K562 (cell line): ENCODE measurements around the gene NKX1-2.

Experiments
- CBX2 ChIP-seq: fragments of 200-600 bp; sonication (generic); IDR thresholded peaks from one replicate; pipeline ENCODE4 v1.6.1; 2012; ENCODE audit warnings: mild to moderate bottlenecking, low read length, inconsistent platforms; ENCODE audit not compliant: insufficient read depth, poor library complexity, severe bottlenecking
- EP300 ChIP-seq: IDR thresholded peaks from 2 replicates; pipeline ENCODE4 v1.6.1; 2012; ENCODE audit warnings: low read length, improper control_type of control experiment
- FOXM1 ChIP-seq, 2 experiments: fragments of 450-650 bp in 1 of 2; sonication (generic) in 1 of 2; formaldehyde crosslinking in 1 of 2; IDR thresholded peaks; 2 replicates each; pipeline versions ENCODE4 v1.6.1 to v1.9.0; 2017 to 2022; ENCODE audit warnings: low read depth in 2 of 2, mild to moderate bottlenecking in 2 of 2, missing genetic modification reagents in 1 of 2, moderate library complexity in 1 of 2
- JUND ChIP-seq, 2 experiments: IDR thresholded peaks; 2 replicates in 1 of 2; 3 replicates in 1 of 2; pipeline ENCODE4 v1.6.1; 2011; ENCODE audit warnings: borderline replicate concordance in 2 of 2, low read depth in 2 of 2, low read length in 2 of 2, improper control_type of control experiment in 1 of 2, missing biosample characterization in 1 of 2, missing genetic modification characterization in 1 of 2, missing genetic modification reagents in 1 of 2
- MYC ChIP-seq, 2 experiments: fragments of 250-450 bp in 1 of 2; sonication (Bioruptor Pico) in 1 of 2; IDR thresholded peaks; 2 replicates each; pipeline versions ENCODE4 v1.5.1 to v1.6.1; 2012 to 2021; ENCODE audit warnings: low read depth in 2 of 2, borderline replicate concordance in 1 of 2, improper control_type of control experiment in 1 of 2, low read length in 1 of 2, mild to moderate bottlenecking in 1 of 2, moderate library complexity in 1 of 2
- NR4A1 ChIP-seq, 2 experiments: fragments of 250-450 bp in 1 of 2; fragments of 450-650 bp in 1 of 2; sonication (Bioruptor Pico) in 1 of 2; IDR thresholded peaks; 2 replicates each; pipeline versions ENCODE4 v1.4.0 to v1.6.1; 2016 to 2020; ENCODE audit warnings: mild to moderate bottlenecking in 2 of 2, missing compliant biosample characterization in 1 of 2, missing genetic modification characterization in 1 of 2, moderate library complexity in 1 of 2
- PCBP2 ChIP-seq: fragments of 200-400 bp; formaldehyde crosslinking; IDR thresholded peaks from 2 replicates; pipeline ENCODE4 v1.6.1; 2018; ENCODE audit warnings: low read length, low read depth, mild to moderate bottlenecking, moderate library complexity; ENCODE audit not compliant: poor library complexity, severe bottlenecking
- RBM15 ChIP-seq: fragments of 200-400 bp; formaldehyde crosslinking; IDR thresholded peaks from 2 replicates; pipeline ENCODE4 v1.6.1; 2018; ENCODE audit warnings: mild to moderate bottlenecking, low read length, moderate library complexity; ENCODE audit not compliant: insufficient read depth
- SIN3A ChIP-seq, 2 experiments: fragments of 150-350 bp in 1 of 2; IDR thresholded peaks; 2 replicates each; pipeline ENCODE4 v1.6.1; 2011 to 2016; ENCODE audit warnings: borderline replicate concordance in 2 of 2, low read depth in 2 of 2, low read length in 2 of 2, mild to moderate bottlenecking in 2 of 2, moderate library complexity in 2 of 2; ENCODE audit not compliant: control insufficient read depth in 1 of 2
- TF ChIP-seq, protein P1 (sequence below), 2 experiments: fragments of 450-650 bp in 1 of 2; sonication (generic) in 1 of 2; formaldehyde crosslinking in 1 of 2; IDR thresholded peaks; 2 replicates each; pipeline versions ENCODE4 v1.7.1 to v1.9.0; 2016 to 2022; ENCODE audit warnings: inconsistent platforms in 1 of 2, mild to moderate bottlenecking in 1 of 2, missing genetic modification reagents in 1 of 2
- TF ChIP-seq, protein P2 (sequence below), 3 experiments: IDR thresholded peaks in 2 of 3; conservative IDR thresholded peaks in 1 of 3; 2 replicates each; pipeline ENCODE4 v1.5.1; 2011 to 2012; ENCODE audit warnings: low read length in 3 of 3, mild to moderate bottlenecking in 3 of 3, control low read depth in 2 of 3, improper control_type of control experiment in 1 of 3, inconsistent platforms in 1 of 3, low read depth in 1 of 3, mixed read lengths in 1 of 3, moderate library complexity in 1 of 3; ENCODE audit not compliant: insufficient read depth in 2 of 3
- TF ChIP-seq, protein P3 (sequence below): sonication (generic); formaldehyde crosslinking; IDR thresholded peaks from 2 replicates; pipeline ENCODE4 v1.8.1; 2022; ENCODE audit warnings: missing genetic modification reagents
- TF ChIP-seq, protein P4 (sequence below): fragments of 450-650 bp; conservative IDR thresholded peaks from 2 replicates; pipeline ENCODE4 v1.6.1; 2016; ENCODE audit warnings: missing genetic modification characterization, low read depth, mild to moderate bottlenecking, control low read depth, missing compliant biosample characterization

DNA sequence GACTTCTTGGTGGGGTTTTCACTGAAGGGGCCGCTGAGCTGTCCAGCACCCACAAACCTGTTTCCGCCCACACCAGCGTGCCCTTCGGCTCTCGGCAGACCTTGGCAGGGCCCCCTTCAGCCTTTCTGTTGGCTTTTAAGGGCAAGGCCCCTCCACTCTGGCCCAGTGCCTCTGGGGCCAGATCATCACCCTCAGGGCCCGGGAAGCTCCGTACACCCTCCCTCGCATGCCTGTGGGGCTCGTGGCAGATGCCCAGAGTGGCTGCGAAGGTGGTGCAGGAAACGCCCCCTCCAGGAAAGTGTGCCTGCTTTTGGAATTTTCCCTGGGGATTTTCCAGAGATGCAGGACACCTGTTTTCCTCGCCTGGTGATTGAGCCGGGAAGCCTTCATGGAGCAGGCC lies 18.8 kb upstream of the NKX1-2 start:
- TF ChIP-seq FOXM1 (IDR thresholded peaks at IDR 0.05; ENCODE audit: low read depth) (no peak), FOXM1 (CRISPR knock-in tag; IDR thresholded peaks at IDR 0.05; ENCODE audit: low read depth) (no peak), MYC (IDR thresholded peaks at IDR 0.05; ENCODE audit: low read depth, low read length) (no peak), MYC (CRISPR knock-in tag; IDR thresholded peaks at IDR 0.05; ENCODE audit: borderline replicate concordance, low read depth) (no peak), PCBP2 (no peak), CBX2 (no peak), JUND (IDR thresholded peaks at IDR 0.05; ENCODE audit: borderline replicate concordance, low read depth, low read length) (no peak), JUND (tag; IDR thresholded peaks at IDR 0.05; ENCODE audit: borderline replicate concordance, low read depth, low read length) (no peak), RBM15 (no peak), EP300 (no peak), NR4A1 (CRISPR knock-in tag; IDR thresholded peaks at IDR 0.05) (no peak), NR4A1 (tag; IDR thresholded peaks at IDR 0.05) (no peak), SIN3A (IDR thresholded peaks at IDR 0.05; ENCODE audit: borderline replicate concordance in 2 of 2, control insufficient read depth in 1 of 2, low read depth in 2 of 2, low read length in 2 of 2) (no peak)
- TF ChIP-seq, protein P1, sequence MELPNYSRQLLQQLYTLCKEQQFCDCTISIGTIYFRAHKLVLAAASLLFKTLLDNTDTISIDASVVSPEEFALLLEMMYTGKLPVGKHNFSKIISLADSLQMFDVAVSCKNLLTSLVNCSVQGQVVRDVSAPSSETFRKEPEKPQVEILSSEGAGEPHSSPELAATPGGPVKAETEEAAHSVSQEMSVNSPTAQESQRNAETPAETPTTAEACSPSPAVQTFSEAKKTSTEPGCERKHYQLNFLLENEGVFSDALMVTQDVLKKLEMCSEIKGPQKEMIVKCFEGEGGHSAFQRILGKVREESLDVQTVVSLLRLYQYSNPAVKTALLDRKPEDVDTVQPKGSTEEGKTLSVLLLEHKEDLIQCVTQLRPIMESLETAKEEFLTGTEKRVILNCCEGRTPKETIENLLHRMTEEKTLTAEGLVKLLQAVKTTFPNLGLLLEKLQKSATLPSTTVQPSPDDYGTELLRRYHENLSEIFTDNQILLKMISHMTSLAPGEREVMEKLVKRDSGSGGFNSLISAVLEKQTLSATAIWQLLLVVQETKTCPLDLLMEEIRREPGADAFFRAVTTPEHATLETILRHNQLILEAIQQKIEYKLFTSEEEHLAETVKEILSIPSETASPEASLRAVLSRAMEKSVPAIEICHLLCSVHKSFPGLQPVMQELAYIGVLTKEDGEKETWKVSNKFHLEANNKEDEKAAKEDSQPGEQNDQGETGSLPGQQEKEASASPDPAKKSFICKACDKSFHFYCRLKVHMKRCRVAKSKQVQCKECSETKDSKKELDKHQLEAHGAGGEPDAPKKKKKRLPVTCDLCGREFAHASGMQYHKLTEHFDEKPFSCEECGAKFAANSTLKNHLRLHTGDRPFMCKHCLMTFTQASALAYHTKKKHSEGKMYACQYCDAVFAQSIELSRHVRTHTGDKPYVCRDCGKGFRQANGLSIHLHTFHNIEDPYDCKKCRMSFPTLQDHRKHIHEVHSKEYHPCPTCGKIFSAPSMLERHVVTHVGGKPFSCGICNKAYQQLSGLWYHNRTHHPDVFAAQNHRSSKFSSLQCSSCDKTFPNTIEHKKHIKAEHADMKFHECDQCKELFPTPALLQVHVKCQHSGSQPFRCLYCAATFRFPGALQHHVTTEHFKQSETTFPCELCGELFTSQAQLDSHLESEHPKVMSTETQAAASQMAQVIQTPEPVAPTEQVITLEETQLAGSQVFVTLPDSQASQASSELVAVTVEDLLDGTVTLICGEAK (IDR thresholded peaks at IDR 0.05): no peak
- TF ChIP-seq, protein P1 (CRISPR knock-in tag; IDR thresholded peaks at IDR 0.05): no peak
- TF ChIP-seq, protein P2, sequence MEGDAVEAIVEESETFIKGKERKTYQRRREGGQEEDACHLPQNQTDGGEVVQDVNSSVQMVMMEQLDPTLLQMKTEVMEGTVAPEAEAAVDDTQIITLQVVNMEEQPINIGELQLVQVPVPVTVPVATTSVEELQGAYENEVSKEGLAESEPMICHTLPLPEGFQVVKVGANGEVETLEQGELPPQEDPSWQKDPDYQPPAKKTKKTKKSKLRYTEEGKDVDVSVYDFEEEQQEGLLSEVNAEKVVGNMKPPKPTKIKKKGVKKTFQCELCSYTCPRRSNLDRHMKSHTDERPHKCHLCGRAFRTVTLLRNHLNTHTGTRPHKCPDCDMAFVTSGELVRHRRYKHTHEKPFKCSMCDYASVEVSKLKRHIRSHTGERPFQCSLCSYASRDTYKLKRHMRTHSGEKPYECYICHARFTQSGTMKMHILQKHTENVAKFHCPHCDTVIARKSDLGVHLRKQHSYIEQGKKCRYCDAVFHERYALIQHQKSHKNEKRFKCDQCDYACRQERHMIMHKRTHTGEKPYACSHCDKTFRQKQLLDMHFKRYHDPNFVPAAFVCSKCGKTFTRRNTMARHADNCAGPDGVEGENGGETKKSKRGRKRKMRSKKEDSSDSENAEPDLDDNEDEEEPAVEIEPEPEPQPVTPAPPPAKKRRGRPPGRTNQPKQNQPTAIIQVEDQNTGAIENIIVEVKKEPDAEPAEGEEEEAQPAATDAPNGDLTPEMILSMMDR (IDR thresholded peaks at IDR 0.05 in 2 of 3, conservative IDR thresholded peaks at IDR 0.05 in 1 of 3; ENCODE audit: insufficient read depth in 2 of 3, low read depth in 1 of 3, low read length in 3 of 3): no peak
- TF ChIP-seq, protein P3, sequence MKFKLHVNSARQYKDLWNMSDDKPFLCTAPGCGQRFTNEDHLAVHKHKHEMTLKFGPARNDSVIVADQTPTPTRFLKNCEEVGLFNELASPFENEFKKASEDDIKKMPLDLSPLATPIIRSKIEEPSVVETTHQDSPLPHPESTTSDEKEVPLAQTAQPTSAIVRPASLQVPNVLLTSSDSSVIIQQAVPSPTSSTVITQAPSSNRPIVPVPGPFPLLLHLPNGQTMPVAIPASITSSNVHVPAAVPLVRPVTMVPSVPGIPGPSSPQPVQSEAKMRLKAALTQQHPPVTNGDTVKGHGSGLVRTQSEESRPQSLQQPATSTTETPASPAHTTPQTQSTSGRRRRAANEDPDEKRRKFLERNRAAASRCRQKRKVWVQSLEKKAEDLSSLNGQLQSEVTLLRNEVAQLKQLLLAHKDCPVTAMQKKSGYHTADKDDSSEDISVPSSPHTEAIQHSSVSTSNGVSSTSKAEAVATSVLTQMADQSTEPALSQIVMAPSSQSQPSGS (CRISPR knock-in tag): no peak
- TF ChIP-seq, protein P4, sequence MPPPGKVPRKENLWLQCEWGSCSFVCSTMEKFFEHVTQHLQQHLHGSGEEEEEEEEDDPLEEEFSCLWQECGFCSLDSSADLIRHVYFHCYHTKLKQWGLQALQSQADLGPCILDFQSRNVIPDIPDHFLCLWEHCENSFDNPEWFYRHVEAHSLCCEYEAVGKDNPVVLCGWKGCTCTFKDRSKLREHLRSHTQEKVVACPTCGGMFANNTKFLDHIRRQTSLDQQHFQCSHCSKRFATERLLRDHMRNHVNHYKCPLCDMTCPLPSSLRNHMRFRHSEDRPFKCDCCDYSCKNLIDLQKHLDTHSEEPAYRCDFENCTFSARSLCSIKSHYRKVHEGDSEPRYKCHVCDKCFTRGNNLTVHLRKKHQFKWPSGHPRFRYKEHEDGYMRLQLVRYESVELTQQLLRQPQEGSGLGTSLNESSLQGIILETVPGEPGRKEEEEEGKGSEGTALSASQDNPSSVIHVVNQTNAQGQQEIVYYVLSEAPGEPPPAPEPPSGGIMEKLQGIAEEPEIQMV (tag): no peak
